ENCODE results near the gene CAND2.

DNA sequence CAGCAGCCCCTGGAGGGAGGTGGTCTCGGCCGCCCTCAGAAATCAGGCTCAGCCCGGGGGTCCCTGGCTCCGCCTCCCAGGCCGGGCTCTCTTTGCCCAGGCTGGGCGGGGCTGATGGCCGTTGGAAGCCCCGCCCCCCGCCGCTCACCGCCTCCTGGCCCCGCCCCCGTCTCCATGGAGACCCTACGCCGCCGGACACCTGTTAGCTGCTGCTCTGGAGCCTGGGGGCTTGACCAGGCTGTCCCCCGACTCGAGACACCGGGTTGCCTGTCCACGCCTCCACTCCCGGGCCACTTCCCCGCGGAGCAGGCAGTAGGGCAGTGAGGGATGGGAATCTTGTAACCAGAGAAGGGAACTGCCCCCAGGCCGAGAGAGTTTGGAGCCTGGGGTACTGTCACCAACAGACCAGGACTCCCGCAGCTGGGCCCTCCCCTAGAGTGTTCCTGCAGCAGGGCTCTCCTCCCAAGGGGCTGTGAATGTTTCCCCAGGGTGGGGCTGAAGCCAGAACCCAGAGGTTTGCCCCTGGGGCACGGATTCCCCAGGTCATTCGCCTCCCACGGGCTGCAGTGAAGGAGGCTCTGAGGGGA is 72.6 kb downstream of the CAND2 start:
- TF ChIP-seq POLR2A (IDR thresholded peaks at IDR 0.05), result no peak
- TF ChIP-seq, protein P1, sequence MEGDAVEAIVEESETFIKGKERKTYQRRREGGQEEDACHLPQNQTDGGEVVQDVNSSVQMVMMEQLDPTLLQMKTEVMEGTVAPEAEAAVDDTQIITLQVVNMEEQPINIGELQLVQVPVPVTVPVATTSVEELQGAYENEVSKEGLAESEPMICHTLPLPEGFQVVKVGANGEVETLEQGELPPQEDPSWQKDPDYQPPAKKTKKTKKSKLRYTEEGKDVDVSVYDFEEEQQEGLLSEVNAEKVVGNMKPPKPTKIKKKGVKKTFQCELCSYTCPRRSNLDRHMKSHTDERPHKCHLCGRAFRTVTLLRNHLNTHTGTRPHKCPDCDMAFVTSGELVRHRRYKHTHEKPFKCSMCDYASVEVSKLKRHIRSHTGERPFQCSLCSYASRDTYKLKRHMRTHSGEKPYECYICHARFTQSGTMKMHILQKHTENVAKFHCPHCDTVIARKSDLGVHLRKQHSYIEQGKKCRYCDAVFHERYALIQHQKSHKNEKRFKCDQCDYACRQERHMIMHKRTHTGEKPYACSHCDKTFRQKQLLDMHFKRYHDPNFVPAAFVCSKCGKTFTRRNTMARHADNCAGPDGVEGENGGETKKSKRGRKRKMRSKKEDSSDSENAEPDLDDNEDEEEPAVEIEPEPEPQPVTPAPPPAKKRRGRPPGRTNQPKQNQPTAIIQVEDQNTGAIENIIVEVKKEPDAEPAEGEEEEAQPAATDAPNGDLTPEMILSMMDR (IDR thresholded peaks at IDR 0.05), result no peak
